ENCODE measurements around the gene KLHL22. TPM values are rescaled to one million over a fixed set of nuclear protein-coding genes. Genes with fewer than 3 reads are reported as not detected.
A peak's percentile ranks its signal among the peaks of the same experiment; 100 is the strongest.

The KLHL22 gene
- total RNA-seq, 1 donor, result 36.9 TPM

DNA sequence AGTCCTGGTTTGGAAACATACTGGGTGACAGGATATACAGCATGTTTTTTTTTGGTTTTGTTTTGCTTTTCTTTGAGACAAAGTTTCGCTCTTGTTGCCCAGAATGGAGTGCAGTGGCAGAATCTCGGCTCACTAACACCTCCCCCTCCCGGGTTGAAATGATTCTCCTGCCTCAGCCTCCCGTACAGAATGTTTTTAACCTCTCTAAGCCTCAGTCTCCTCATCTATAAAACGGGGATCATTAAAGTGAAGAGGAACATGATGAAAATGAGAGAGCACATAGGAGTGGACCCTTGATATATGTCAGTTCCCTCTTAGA lies 29.9 kb downstream of the KLHL22 start:
- no peak overlapping the region for H2AFZ ChIP-seq (ENCODE audit: low read length)
- no peaks in the 10 kb centered on the region for H3K9me3 ChIP-seq (ENCODE audit: low read depth, low read length)

DNA sequence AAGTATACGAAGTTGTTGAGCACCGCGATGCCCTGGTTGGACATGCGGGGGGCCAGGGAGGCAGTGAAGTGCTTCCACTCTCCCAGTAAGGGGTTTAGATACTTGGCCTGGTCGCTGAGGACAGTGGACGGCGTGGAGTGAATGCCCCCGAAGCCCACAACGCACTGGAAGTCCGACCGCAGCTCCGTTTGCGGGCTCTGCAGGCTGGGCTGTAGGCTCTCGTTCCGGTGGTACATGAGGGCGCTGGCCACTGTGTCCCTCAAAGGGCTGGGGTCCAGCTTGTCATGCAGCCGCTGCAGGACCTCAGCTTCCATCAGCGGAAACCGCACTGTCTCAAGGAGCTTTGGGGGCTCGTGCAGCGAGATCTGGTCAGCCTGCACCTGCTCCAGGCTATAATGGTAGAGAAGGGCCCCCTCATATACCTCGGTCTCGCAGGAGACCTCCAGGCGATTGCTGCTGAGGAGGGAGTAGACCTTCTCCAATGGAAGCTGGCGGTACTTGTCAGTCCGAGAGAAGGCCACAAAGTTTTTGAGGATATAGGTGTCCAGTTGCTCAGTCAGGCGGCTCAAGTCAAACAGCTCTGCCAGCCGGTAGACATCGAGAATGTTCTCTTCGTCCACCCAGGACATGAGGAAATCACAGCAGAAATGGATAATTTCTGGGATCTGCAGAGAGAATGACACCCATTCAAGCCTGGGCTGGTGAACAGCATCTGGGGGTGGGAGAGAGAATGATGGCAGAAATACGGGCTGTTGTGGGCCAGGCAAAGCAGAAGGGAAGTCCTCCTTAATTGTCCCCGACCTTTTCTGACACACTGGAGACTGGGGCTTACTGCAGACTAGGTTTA lies 30.5 kb downstream of the KLHL22 start:
- H4K20me1 ChIP-seq (ENCODE audit: insufficient read depth, low read length), result peaks cover 5% of the 10 kb centered on the region
- no peak overlapping the region for H3K27ac ChIP-seq (ENCODE audit: low read depth, low read length)
- no peak overlapping the region for H3K4me3 ChIP-seq (ENCODE audit: insufficient read depth, low read length)
- peaks cover 47% of the 10 kb centered on the region for H3K36me3 ChIP-seq (ENCODE audit: insufficient read depth, low read length)
- no peaks in the 10 kb centered on the region for H3K4me1 ChIP-seq (ENCODE audit: insufficient read depth, low read length)
- no peaks in the 10 kb centered on the region for H3K9me3 ChIP-seq (ENCODE audit: low read depth, low read length)
- no peaks in the 10 kb centered on the region for H3K79me2 ChIP-seq (ENCODE audit: insufficient read depth, low read length)
- no peaks in the 10 kb centered on the region for H3K27me3 ChIP-seq (ENCODE audit: insufficient read depth, low read length)
- no peak overlapping the region for H3K4me2 ChIP-seq (ENCODE audit: insufficient read depth, low read length)
- TF ChIP-seq, protein P1, sequence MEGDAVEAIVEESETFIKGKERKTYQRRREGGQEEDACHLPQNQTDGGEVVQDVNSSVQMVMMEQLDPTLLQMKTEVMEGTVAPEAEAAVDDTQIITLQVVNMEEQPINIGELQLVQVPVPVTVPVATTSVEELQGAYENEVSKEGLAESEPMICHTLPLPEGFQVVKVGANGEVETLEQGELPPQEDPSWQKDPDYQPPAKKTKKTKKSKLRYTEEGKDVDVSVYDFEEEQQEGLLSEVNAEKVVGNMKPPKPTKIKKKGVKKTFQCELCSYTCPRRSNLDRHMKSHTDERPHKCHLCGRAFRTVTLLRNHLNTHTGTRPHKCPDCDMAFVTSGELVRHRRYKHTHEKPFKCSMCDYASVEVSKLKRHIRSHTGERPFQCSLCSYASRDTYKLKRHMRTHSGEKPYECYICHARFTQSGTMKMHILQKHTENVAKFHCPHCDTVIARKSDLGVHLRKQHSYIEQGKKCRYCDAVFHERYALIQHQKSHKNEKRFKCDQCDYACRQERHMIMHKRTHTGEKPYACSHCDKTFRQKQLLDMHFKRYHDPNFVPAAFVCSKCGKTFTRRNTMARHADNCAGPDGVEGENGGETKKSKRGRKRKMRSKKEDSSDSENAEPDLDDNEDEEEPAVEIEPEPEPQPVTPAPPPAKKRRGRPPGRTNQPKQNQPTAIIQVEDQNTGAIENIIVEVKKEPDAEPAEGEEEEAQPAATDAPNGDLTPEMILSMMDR (IDR thresholded peaks at IDR 0.05; ENCODE audit: extremely low read depth, low read depth, low read length), result no peak
- H2AFZ ChIP-seq (ENCODE audit: low read length), result no peak overlapping the region
- no peak for DNase-seq (ENCODE audit: insufficient read length, low spot score, missing footprints)

More for the DNA sequence above, 29.9 kb downstream of the KLHL22 start:
- H3K4me1 ChIP-seq (ENCODE audit: insufficient read depth, low read length), result no peaks in the 10 kb centered on the region
- H4K20me1 ChIP-seq (ENCODE audit: insufficient read depth, low read length), result peaks cover 5% of the 10 kb centered on the region
- no peak overlapping the region for H3K27ac ChIP-seq (ENCODE audit: low read depth, low read length)
- H3K27me3 ChIP-seq (ENCODE audit: insufficient read depth, low read length), result no peaks in the 10 kb centered on the region
- no peak overlapping the region for H3K4me2 ChIP-seq (ENCODE audit: insufficient read depth, low read length)
- no peak overlapping the region for H3K4me3 ChIP-seq (ENCODE audit: insufficient read depth, low read length)
- no peak for DNase-seq (ENCODE audit: insufficient read length, low spot score, missing footprints)
- no peaks in the 10 kb centered on the region for H3K79me2 ChIP-seq (ENCODE audit: insufficient read depth, low read length)
- TF ChIP-seq, protein P1 (IDR thresholded peaks at IDR 0.05; ENCODE audit: extremely low read depth, low read depth, low read length), result no peak
- H3K36me3 ChIP-seq (ENCODE audit: insufficient read depth, low read length), result peaks cover 51% of the 10 kb centered on the region

DNA sequence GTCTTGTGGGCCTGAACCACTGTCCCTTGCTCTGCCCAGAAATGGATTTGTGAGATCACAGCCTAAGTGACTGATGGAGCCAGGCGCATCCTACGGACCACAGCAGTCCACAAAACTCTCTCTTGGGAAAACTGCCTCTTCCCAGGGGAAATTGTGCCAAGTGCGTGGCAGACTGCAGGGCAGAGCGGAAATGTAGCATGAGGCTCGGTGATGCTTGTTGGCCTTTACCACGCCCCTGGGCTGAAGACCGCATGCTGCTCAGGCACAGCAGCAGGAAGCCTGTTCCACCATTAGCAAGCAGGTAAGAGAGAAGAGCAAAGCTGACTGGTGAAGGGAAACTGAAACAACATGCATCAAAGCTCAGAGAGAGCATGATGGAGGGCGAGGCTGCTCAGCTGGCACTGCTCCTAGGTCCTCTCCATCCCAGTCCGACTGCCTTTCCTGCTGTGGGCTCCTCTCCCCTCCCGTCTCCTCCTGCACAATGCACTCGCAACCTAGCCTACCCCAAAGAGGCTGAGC lies 31.4 kb downstream of the KLHL22 start:
- Histone ChIP-seq H2AFZ (ENCODE audit: low read length) (no peak overlapping the region), H3K4me2 (ENCODE audit: insufficient read depth, low read length) (no peak overlapping the region), H3K27me3 (ENCODE audit: insufficient read depth, low read length) (no peaks in the 10 kb centered on the region), H3K79me2 (ENCODE audit: insufficient read depth, low read length) (no peaks in the 10 kb centered on the region), H3K4me3 (ENCODE audit: insufficient read depth, low read length) (no peak overlapping the region), H3K4me1 (ENCODE audit: insufficient read depth, low read length) (no peaks in the 10 kb centered on the region), H3K36me3 (ENCODE audit: insufficient read depth, low read length) (peaks cover 41% of the 10 kb centered on the region), H3K27ac (ENCODE audit: low read depth, low read length) (no peak overlapping the region), H4K20me1 (ENCODE audit: insufficient read depth, low read length) (peaks cover 5% of the 10 kb centered on the region), H3K9me3 (ENCODE audit: low read depth, low read length) (no peaks in the 10 kb centered on the region)
- TF ChIP-seq, protein P1 (IDR thresholded peaks at IDR 0.05; ENCODE audit: extremely low read depth, low read depth, low read length), result no peak
- no peak for DNase-seq (ENCODE audit: insufficient read length, low spot score, missing footprints)

DNA sequence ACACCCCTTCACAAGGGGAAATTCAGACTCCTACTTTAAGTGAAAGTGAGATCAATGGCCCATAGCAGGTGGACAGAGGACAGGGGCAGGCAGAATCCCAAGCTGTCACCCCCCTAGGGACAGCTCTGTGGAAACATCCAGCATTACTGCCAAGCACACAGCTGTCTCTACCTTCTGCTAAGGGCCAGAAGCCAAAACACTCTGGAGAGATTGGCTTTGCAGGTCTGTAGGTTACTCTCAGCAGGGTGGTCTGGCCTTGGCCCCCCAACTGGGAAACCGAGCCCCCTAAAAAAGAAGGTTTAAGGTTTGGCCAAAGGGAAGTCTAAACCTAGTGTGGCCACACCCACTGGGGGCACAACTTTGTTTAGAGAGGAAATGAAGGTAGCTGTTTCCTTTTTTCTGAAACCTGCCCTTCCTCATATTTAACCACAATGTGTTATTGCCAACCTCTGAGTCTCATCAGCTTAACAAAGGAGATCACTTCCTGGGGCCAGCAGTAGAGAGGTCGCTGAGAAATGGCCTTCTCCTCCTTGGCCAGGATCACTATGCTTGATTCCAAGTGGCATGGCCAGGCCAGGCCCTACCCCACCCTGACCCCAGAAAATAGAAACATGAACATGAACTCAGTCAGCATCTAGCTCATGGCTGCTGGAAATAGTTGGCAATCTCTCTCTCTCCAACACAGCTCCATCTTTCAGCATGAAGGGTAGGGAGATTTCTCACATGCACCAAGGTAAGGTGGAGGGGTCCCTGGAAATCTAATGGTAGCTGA lies 32.1 kb downstream of the KLHL22 start:
- Histone ChIP-seq H3K36me3 (ENCODE audit: insufficient read depth, low read length) (peaks cover 34% of the 10 kb centered on the region), H3K9me3 (ENCODE audit: low read depth, low read length) (no peaks in the 10 kb centered on the region), H3K79me2 (ENCODE audit: insufficient read depth, low read length) (no peaks in the 10 kb centered on the region), H4K20me1 (ENCODE audit: insufficient read depth, low read length) (peaks cover 5% of the 10 kb centered on the region), H3K27me3 (ENCODE audit: insufficient read depth, low read length) (no peaks in the 10 kb centered on the region), H2AFZ (ENCODE audit: low read length) (no peak overlapping the region), H3K27ac (ENCODE audit: low read depth, low read length) (no peak overlapping the region), H3K4me2 (ENCODE audit: insufficient read depth, low read length) (no peak overlapping the region), H3K4me1 (ENCODE audit: insufficient read depth, low read length) (no peaks in the 10 kb centered on the region), H3K4me3 (ENCODE audit: insufficient read depth, low read length) (no peak overlapping the region)
- peak; percentile 60 for DNase-seq (ENCODE audit: insufficient read length, low spot score, missing footprints)
- TF ChIP-seq, protein P1 (IDR thresholded peaks at IDR 0.05; ENCODE audit: extremely low read depth, low read depth, low read length), result no peak
